ENCODE results near the gene SIPA1L3. TPM values are rescaled to one million over a fixed set of nuclear protein-coding genes. Genes with fewer than 3 reads are reported as not detected.

Gene SIPA1L3
- total and polyA plus RNA-seq, 2 of the 13 experiments (the other 11 are each of a cell fraction or from before 2014, with no cell fraction given): 5.5 to 7.7 TPM

- Histone ChIP-seq H3K4me1 (ENCODE audit: insufficient read depth, low read length) (no peaks in the 10 kb centered on the region), H3K9me3 (ENCODE audit: low read length) (no peaks in the 10 kb centered on the region), H3K4me3 (replicated peaks in 1 of 3; ENCODE audit: insufficient read depth in 1 of 3, low read depth in 2 of 3, low read length in 3 of 3) (no peak overlapping the region), H3K27ac (ENCODE audit: extremely low read length, insufficient read depth, low read length) (no peak overlapping the region), H2AFZ (ENCODE audit: low read length) (no peak overlapping the region), H3K36me3 (replicated peaks in 1 of 2; ENCODE audit: control insufficient read depth in 1 of 2, insufficient read depth in 2 of 2, low read length in 2 of 2) (peaks cover 2 to 4% of the 10 kb centered on the region in 2 experiments; a peak in 2 of 5 replicates), H3K9ac (ENCODE audit: insufficient read depth, low read depth, low read length) (no peak overlapping the region), H3K27me3 (ENCODE audit: control insufficient read depth in 1 of 2, insufficient read depth in 2 of 2, low read length in 2 of 2) (no peaks in the 10 kb centered on the region), H3K4me2 (ENCODE audit: low read depth, low read length) (no peak overlapping the region), H4K20me1 (ENCODE audit: insufficient read depth, low read length) (no peaks in the 10 kb centered on the region), H3K79me2 (ENCODE audit: insufficient read depth, low read length) (no peaks in the 10 kb centered on the region)
- ChIA-PET CTCF (ENCODE audit: low intra/inter-chr PET ratio, low total read pairs) (interaction anchor here (1.1 kb wide), 1 partner anchor 82 kb away, joined by 4 read pairs; the partner anchor contains the start of gene DPF1), POLR2A (no interaction called here)
- in situ Hi-C loops (cut with HindIII; ENCODE audit: extremely low pct_ligation_motif_present, low pct_unique_long_range_greater_than_20kb): no loop called here
- peak; percentile 33 for DNase-seq (ENCODE audit: low spot score)
- peak; percentile 87 for ATAC-seq
- no peak for FAIRE-seq
- no TSS peak for BruUV-seq (replicated peaks)
- TF ChIP-seq PITX1 (CRISPR knock-in tag; IDR thresholded peaks at IDR 0.05) (no peak), SRSF1 (optimal IDR thresholded peaks at IDR 0.05; ENCODE audit: low read depth, low read length) (no peak), ZNF576 (CRISPR knock-in tag; IDR thresholded peaks at IDR 0.05) (peak; percentile 99), PRDM10 (CRISPR knock-in tag; IDR thresholded peaks at IDR 0.05; ENCODE audit: low read depth) (no peak), ZNF101 (CRISPR knock-in tag; IDR thresholded peaks at IDR 0.05; ENCODE audit: borderline replicate concordance, low read depth) (no peak), STAG1 (CRISPR knock-in tag; IDR thresholded peaks at IDR 0.05) (peak; percentile 61), HHEX (CRISPR knock-in tag; IDR thresholded peaks at IDR 0.05) (no peak), RAD21 (CRISPR knock-in tag; IDR thresholded peaks at IDR 0.05) (peak; percentile 51; the same call in 1 of the 2 replicates), SMC3 (IDR thresholded peaks at IDR 0.05; ENCODE audit: low read length) (peak; percentile 37; the same call in 1 of the 2 replicates), CTCF (CRISPR knock-in tag; IDR thresholded peaks at IDR 0.05) (peak; percentile 78), ATF2 (CRISPR knock-in tag; IDR thresholded peaks at IDR 0.05) (no peak), USF2 (IDR thresholded peaks at IDR 0.05; ENCODE audit: low read depth, low read length) (no peak), USF2 (CRISPR knock-in tag; IDR thresholded peaks at IDR 0.05; ENCODE audit: borderline replicate concordance) (no peak), TBX2 (CRISPR knock-in tag; IDR thresholded peaks at IDR 0.05; ENCODE audit: borderline replicate concordance) (no peak)
- intact Hi-C loops (cut with micrococcal nuclease; ENCODE audit: unreplicated experiment): no loop called here
- WGBS (ENCODE audit: low lambda C conversion rate): 71% methylated on average over 15 of the region's 17 CpGs
Measured at GRCh38 chr19:38142176-38143035, 235.4 kb downstream of the SIPA1L3 start.
